Mucosa of descending colon (tissue), 3 donors: Measurements from ENCODE around the gene P4HA2. TPM values are rescaled to one million over a fixed set of nuclear protein-coding genes. Genes with fewer than 3 reads are reported as not detected.
A peak's percentile ranks its signal among the peaks of the same experiment; 100 is the strongest.

ENCODE experiments used
- ATAC-seq: fragments of 200-7000 bp; cut with Tn5 transposase; one replicate; pipeline ENCODE4 v1.9.1; 2020; ENCODE audit warnings: mild to moderate bottlenecking, moderate library complexity
- DNase-seq, 3 donors: peaks; one replicate each; pipeline ENCODE4 v3.0.0-alpha.2; 2020
- H3K36me3 ChIP-seq: fragments of 200-600 bp; one replicate; pipeline ENCODE4 v1.8.0; 2021; ENCODE audit warnings: low read depth, mild to moderate bottlenecking
- H3K4me1 ChIP-seq: fragments of 200-600 bp; one replicate; pipeline ENCODE4 v1.8.0; 2021; ENCODE audit warnings: low read depth, mild to moderate bottlenecking
- H3K4me3 ChIP-seq: fragments of 200-600 bp; one replicate; pipeline ENCODE4 v1.8.0; 2021; ENCODE audit warnings: mild to moderate bottlenecking
- H3K9me3 ChIP-seq: fragments of 200-600 bp; one replicate; pipeline ENCODE4 v1.8.0; 2021; ENCODE audit warnings: mild to moderate bottlenecking
- intact Hi-C, 2 donors: fragments of 100-400 bp; cut with DNase I in 1 of 2; cut with micrococcal nuclease in 1 of 2; formaldehyde crosslinking; loops; one replicate each; pipeline versions ENCODE4 v1.11.0 to v1.11.1; 2022; cut with DNase I, micrococcal nuclease
- total RNA-seq, 3 donors: library from RNA; stranded (reverse); fragmentation: NEBNext Ultra II Directional in 2 of 3; extraction: Animal tissue kit (Norgen Biotek cat#: 25700) in 2 of 3; gene quantifications; one replicate each; pipeline versions ENCODE4 v1.2.1 to v1.2.4, GENCODE V29; 2021 to 2023
- TF ChIP-seq, protein P1 (sequence below): fragments of 200-600 bp; IDR thresholded peaks from one replicate; pipeline ENCODE4 v1.8.0; 2022; ENCODE audit warnings: antibody characterized with exemption, mild to moderate bottlenecking
- donor health status: DM: no; HTN: no; CAD: no; lungs with moderate emphysema.
- donor health status: DM: no; HTN: no; CAD: no.
- donor health status: DM: no; HTN: yes; CAD: no.

P4HA2 gene
- total RNA-seq, 3 donors from 2014 or later = 47.0 to 65.0 (median 56.1) TPM

DNA sequence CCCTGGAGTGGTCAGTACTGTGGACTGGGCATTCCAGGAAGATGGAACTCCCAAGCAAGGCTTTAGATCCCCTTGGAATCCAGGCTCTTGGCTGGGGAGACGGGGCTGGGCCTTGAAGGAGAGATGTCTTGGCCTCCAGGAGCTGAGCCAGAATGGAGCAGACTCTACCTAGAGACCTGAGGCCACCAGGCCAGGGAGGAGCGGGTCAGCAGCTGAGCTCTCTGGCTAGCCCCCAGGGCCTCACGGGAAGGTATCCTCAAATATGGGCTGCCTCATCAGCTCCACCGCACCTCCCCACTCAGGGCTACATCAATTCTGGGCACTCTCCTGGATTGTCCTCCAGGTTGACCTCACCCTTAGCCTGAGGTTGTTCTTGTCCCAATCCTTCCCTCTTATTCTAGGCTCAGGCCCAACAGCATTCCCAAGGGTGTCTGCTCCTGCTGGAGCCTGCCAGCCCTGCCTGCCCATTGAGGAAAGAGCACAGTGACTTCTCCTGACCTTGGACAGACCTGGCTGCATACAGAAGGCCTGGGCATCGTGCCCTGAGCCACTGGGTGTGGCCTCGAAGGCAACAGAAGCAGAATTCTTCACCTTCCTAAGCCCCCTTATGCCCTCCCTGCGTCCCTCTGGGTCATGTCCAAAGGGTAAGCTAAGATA lies 26.8 kb upstream of the P4HA2 start:
- ATAC-seq (no peak), DNase-seq (no peak)
- Histone ChIP-seq H3K36me3 (no peaks in the 10 kb centered on the region), H3K9me3 (no peaks in the 10 kb centered on the region), H3K4me3 (no peak overlapping the region), H3K4me1 (peaks cover 3% of the 10 kb centered on the region)
- intact Hi-C loops = no loop called here
- TF ChIP-seq, protein P1, sequence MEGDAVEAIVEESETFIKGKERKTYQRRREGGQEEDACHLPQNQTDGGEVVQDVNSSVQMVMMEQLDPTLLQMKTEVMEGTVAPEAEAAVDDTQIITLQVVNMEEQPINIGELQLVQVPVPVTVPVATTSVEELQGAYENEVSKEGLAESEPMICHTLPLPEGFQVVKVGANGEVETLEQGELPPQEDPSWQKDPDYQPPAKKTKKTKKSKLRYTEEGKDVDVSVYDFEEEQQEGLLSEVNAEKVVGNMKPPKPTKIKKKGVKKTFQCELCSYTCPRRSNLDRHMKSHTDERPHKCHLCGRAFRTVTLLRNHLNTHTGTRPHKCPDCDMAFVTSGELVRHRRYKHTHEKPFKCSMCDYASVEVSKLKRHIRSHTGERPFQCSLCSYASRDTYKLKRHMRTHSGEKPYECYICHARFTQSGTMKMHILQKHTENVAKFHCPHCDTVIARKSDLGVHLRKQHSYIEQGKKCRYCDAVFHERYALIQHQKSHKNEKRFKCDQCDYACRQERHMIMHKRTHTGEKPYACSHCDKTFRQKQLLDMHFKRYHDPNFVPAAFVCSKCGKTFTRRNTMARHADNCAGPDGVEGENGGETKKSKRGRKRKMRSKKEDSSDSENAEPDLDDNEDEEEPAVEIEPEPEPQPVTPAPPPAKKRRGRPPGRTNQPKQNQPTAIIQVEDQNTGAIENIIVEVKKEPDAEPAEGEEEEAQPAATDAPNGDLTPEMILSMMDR = no peak

DNA sequence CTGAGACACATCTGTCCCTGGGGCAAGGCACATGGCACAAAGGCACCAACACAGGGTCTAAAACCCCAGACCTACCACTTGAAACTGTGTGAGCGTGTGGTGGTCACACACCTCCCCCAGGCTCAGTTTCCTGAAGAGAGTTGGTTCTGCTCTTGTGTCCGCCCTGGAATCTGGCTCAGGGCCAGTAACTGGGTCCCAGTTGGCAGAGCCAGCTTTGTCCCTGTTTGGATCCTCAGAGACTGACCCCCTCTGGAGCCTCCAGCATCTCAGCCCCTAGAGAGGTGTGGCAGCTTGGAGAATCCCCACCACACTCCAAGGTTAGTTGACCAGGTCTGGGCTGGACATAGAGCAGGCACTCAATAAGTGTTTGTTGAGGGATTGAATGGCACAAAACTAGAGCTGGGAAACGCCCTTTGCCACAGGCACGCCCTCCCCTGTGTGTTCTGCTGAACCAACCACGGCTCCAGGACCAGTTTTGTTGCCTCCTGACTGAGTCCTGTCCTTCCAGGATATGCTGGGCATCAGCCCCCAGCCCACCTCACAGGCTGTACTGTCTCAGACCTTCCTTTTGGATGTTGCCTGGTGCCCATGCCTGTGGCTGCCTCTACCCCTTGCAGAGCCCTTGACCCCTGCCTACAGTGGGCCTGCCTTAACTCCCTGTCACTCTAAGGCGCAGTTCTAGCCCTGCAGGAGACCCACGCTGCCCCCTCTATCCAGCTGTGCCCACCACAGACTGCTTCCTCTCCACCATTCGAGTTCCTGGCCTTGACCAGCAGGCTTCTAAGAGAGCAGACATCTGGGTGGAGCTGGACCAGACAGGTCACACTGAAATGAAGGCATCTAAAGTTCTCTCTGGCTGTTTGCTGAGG lies 26.0 kb upstream of the P4HA2 start:
- DNase-seq = no peak
- Histone ChIP-seq H3K36me3 (no peaks in the 10 kb centered on the region), H3K9me3 (no peaks in the 10 kb centered on the region), H3K4me1 (peaks cover 3% of the 10 kb centered on the region), H3K4me3 (no peak overlapping the region)
- peak; percentile 64 for ATAC-seq
- TF ChIP-seq, protein P1 = no peak
- intact Hi-C loops = no loop called here

DNA sequence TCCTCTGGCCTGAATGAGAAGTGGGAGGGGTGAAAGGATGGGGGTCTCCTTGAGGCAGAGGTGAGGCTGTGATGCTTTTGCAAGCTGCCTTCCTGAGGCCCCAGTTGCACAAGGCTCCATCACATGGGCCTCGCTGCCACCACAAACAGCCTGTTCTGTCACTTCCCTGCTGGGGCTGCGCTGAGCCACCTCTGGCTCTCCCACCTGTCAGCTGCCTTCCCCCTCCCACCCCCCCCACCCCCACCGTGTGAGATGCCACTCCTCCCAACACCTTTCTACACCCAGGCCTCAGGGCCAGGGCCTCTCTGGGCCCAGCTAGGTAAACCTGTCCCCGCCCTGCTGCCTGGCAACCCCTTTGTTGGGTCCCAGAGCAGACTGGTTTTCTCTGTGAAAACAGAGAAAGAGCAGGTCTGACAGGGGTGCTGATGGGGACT lies 25.4 kb upstream of the P4HA2 start:
- Histone ChIP-seq H3K9me3 (no peaks in the 10 kb centered on the region), H3K4me3 (no peak overlapping the region), H3K36me3 (no peaks in the 10 kb centered on the region), H3K4me1 (peaks cover 3% of the 10 kb centered on the region)
- intact Hi-C loops = no loop called here
- peak; percentile 53 for ATAC-seq
- no peak for DNase-seq
- TF ChIP-seq, protein P1 = no peak

- no peaks in the 10 kb centered on the region for H3K4me1 ChIP-seq
- intact Hi-C loops = no loop called here
- no peak overlapping the region for H3K4me3 ChIP-seq
- ATAC-seq (no peak), DNase-seq (no peak)
- TF ChIP-seq, protein P1 = no peak
- H3K9me3 ChIP-seq = no peaks in the 10 kb centered on the region
- no peaks in the 10 kb centered on the region for H3K36me3 ChIP-seq
Observed at GRCh38 chr5:132251220-132251725, 23.6 kb upstream of the P4HA2 start.

GRCh38 chr5:132250547-132250946 lies 22.9 kb upstream of the P4HA2 start:
- intact Hi-C loops = no loop called here
- no peak for ATAC-seq

More at GRCh38 chr5:132250547-132250946, 22.9 kb upstream of the P4HA2 start:
- H3K4me1 ChIP-seq = peaks cover 5% of the 10 kb centered on the region
- no peaks in the 10 kb centered on the region for H3K36me3 ChIP-seq
- H3K9me3 ChIP-seq = no peaks in the 10 kb centered on the region
- no peak for DNase-seq
- TF ChIP-seq, protein P1 = no peak
- H3K4me3 ChIP-seq = no peak overlapping the region
